ENCODE results near the gene PAX7. TPM values are rescaled to one million over a fixed set of nuclear protein-coding genes. Genes with fewer than 3 reads are reported as not detected.

PAX7 gene
- total RNA-seq: not detected in 2 replicates

DNA sequence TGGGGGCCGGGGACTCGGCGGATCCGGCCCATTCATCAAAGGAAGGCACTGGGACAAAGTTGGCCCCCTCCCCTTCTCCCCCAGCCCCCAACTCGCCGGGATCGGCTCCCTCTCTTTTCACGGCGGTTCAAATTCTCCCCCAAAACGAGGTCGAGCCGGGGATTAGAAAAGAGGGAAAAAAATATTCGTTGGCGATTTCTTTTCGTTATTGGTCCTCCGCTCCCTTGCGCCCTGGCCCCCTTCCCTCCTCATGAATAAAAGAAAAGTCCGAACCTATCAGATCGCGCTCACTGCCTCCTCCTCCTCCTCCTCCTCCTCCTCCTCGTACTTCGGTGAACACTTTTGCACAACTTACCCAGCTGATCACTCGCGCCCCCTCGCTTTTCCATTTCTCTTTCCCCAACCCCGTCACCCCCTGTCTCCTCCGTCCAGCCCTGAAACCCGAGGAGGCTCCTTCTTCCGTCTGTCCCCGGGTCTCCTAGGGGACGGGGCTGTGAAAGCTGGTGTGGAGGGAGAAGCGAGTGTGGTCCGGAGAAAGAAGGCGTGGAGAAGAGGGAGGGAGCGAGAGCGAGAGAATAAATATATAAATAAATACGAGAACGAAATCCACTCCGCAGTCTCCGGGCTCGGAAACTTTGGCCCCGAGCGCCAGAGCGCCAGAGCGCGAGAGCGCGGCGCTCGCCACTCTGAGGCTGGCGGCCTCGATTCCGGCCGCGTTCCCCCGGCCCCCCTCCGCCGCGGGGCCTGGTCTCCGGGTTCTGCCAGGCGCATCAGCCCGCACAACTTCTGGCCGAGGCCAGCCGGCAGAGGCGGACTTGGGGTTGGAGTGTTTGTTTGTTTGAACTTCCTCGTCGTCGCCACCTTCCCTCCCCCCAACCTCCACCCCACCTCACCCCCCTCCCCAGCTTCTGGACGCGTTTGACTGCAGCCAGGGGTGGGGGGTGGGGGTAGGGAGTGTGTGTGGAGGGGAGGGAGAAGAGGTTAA lies at the start of gene PAX7:
Gene PAX7, plus strand, starts transcription at position 336 of the 985 bp plus-strand sequence. CDS start 758 bp downstream, outside the sequence.

Other genes starting within 250 kb of the PAX7 start
- not detected in 2 replicates for gene KLHDC7A, start 149.9 kb upstream of the PAX7 start, total RNA-seq
- not detected in 2 replicates for gene TAS1R2, start 228.8 kb downstream of the PAX7 start, total RNA-seq